NCI-H1694 treated with DMSO at 0.1 percent for 48 hours (cell line): ENCODE results near the gene FAM174B.

Experiments used
- DNase-seq: peaks from one replicate; lab custom pipeline; 2025; lab: John Stamatoyannopoulos, UW

FAM174B gene

DNA sequence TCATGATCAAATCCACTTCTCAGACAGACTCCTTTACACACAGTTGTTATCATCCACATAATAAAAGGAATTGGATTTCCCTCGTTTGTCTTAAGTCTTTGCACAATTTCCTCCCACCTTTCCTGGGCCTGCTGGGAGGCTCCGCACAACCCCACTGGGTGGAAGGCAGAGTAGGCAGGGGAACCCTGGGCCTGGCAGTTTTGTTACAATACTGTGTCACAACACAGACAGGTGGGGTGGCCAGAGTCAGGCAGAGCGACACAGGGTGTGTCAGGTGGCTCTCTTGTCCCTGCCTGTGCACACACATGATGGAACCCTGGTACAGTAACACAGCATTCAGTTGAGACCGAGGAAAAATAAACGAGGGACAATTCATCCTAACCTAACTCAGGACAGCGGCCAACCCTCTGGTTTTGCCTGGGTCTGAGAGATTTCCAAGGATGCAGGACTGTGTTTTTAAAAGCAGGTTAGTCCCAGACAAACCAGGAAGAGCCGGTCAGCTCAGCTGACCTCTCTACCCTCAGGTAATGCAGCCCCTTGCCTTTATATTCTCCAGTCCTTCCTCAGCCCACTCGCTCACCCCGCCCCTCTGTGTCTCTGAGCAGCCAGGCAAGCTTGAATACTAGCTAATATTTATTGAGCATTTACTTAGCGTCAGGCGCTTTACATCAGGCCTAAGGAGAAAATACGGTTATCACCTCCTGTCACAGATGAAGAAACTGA is 8.8 kb upstream of the FAM174B start:
- no peak for DNase-seq

GRCh38 chr15:92663250-92663951 is 7.8 kb upstream of the FAM174B start:
- DNase-seq = no peak

DNA sequence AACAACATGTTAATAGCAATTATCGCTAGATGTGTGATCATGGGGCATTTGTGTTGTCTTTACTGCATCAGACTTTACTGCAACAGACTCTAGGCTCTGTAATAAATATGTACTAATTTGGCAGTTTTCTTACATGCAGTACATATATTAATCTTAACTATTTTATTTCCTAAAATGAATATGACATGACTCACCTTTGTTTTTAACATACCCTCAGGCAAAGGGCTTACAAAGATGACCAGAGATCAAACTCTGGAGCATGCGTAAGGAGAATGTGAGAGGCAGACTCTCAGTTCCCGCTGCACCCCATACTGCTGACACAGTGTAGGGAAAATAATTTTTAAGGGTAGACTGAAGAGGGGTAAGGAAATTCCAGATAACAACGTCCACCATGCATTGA is 7.2 kb upstream of the FAM174B start:
- DNase-seq = no peak

DNA sequence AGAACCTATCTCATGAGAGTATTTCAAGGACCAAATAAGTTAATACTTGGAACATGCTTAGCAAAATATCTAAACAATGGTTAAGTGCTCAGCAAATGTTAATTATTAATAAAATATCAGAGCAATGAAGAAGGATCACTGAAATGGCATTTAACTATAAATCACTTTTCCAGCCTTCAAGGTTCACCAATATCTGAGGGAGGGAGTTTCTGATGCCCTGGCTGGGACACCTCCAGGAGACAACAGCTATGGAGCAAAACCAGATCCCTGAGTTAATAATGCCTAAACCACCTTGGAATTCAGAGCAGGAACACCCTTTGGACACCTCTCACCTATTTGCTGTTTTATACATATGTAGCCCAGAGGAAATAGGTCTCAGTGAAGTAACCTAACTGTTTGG is 6.4 kb upstream of the FAM174B start:
- no peak for DNase-seq

DNA sequence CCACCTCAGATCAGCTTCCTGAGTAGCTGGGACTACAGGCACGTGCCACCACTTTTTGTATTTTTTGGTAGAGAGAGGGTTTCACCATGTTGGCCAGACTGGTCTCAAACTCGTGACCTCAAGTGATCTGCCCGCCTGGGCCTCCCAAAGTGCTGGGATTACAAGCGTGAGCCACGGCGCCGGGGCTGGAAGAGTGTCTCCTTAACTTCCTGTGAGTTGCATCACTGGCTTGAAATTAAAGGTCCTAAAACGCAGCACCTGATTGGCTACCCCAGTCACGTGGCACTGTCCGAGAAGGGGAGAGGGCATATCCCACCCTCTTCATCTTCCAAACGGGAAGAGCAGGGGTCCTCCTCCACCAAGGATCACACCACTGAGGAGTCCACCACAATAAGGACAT is 5.5 kb upstream of the FAM174B start:
- DNase-seq = no peak

DNA sequence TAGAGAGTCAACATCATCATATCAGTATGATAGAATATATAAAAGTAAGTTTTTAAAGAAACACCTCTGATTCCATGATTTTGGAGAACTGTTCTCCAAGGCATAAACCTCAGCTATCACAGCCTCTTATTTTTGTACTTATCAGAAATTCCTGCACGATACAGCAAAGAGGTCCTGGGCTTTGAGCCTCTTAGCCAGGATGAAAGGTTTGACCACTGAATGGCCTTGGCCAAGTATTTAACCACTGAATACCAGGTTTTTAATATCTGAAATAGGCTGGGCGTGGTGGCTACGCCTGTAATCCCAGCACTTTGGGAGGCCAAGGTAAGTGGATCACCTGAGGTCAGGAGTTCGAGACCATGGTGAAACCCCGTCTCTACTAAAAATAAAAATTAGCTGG is 1.9 kb upstream of the FAM174B start:
- no peak for DNase-seq

DNA sequence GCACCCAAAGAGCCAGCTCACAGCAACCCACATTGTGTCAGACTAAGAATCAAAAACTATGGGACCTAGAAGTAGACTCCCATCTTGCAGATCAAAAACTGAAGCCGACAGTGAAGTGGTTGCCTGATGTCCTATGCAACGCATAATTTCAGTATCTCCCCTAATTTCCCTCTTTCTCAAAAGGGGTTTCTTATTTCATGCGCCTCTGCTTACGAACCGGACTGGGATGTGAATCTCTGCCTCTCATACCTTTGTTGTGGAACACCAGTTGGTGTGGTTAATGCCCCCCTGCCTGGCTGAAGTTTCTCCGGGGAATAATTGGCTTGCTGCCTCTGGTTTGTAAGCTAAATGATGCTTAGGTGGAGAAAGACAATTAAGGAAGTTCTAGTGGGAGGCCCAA is 514 bp upstream of the FAM174B start:
- no peak for DNase-seq

- peak; percentile 4 for DNase-seq
These were observed 913 bp downstream of the FAM174B start for GRCh38 chr15:92654662-92655061.

DNA sequence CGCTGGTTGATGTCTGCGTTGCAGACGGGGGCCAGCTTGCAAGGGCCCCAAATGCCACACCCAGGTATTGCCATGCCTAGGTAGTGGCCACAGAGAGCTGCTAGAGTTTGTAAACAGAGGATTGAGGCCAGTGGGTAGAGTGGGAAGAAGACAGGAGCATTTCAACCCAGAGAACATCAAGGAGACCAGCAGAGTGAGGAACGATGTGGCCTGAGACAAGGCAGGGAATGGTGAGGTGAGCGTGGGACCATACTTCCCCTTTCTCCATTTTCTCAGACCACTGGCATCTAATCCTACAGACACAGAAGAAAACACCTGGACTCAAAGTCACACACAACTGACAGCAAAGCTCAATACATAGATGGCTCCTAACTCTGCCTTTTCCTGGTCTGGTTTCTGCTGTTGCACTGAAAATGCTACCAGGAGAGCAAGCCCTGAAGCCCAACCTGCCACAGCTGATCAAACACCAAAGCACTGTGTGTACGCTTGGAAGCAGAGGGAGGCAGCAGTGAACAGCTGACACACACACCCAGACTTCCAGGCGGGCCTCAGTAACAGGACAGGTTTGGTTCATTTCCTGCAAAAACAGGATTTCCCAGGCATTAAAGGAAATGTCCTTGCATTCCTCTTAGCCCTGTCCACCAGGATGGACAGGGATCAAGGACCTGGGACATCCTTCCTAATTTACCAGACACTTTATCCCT is 1.6 kb downstream of the FAM174B start:
- peak; percentile 83 for DNase-seq

- no peak for DNase-seq
These were observed 2.2 kb downstream of the FAM174B start for GRCh38 chr15:92653366-92653765.

- DNase-seq = no peak
These were observed 3.0 kb downstream of the FAM174B start for GRCh38 chr15:92652576-92652966.

GRCh38 chr15:92651877-92652575 is 3.5 kb downstream of the FAM174B start:
- no peak for DNase-seq

- DNase-seq = no peak
These were observed 4.6 kb downstream of the FAM174B start for GRCh38 chr15:92650966-92651365.

GRCh38 chr15:92650256-92650655 is 5.3 kb downstream of the FAM174B start:
- no peak for DNase-seq

- no peak for DNase-seq
These were observed 7.2 kb downstream of the FAM174B start for GRCh38 chr15:92648190-92648875.

- DNase-seq = no peak
These were observed 8.0 kb downstream of the FAM174B start for GRCh38 chr15:92647467-92648163.

- DNase-seq = no peak
These were observed 9.4 kb downstream of the FAM174B start for GRCh38 chr15:92646216-92646615.

DNA sequence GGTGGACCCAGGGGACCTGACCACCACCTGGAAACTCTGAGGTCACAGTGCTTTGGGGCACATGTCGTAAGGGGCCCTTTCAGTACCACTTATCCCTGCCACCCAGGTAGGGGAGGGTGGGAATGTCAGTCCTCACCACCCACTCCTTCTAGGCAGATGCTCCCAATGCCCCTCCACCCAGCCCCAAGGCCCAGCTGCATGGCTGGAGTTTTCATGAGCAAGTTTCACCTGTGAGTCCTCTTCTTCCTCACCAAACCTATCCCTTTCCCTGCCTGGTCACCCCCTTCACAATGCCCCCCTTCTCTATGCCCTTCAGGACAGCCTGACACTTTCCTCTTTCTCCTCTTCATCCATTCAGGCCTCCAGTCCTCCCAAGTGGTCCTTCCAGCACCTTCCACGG is 9.8 kb downstream of the FAM174B start:
- DNase-seq = no peak

DNA sequence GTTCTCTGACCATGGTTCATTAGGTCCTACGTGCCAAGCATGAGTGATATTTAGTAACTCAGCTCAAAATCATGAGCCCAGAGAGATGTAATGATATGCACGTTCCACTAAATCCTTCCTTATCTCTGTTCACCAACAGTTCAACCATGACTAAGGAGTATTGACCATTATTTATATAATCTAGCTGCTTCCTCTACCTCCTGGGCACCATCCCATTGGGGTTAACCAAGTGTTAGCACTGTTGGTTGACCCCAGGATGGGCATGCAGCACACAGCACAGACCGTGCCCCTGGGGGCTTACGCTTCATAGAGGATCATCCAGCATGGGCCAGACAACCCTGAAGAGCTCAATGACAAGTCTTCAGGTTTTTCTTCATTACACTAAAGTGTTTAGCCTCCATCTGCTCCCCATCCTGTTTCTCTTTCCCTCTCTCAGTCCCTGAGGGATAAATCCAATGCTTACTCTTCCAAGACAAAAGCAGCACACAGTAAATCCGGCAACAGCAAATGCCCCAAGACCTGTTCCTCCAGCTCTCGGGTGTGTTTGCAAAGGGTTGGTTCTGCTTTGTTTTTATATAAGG is 10.4 kb downstream of the FAM174B start:
- DNase-seq = no peak

- no peak for DNase-seq
These were observed 11.4 kb downstream of the FAM174B start for GRCh38 chr15:92643849-92644815.
